Activated CD8-positive, alpha-beta memory T cell treated with anti-CD3 and anti-CD28 coated beads, Interleukin-2, amount 50 U/mL, for 4 hours (primary cell): ENCODE measurements around the gene SPAG16.
"Not testable (repeated sequence)": the region's sequence is repeated elsewhere in the genome, so short reads cannot be mapped to it uniquely, and the experiment has no call there.

Experiments
- DNase-seq: peaks from one replicate; pipeline ENCODE4 v3.0.0-alpha.2; 2020

Gene SPAG16

GRCh38 chr2:214019229-214019972 lies 735.1 kb downstream of the SPAG16 start:
- no peak for DNase-seq

DNA sequence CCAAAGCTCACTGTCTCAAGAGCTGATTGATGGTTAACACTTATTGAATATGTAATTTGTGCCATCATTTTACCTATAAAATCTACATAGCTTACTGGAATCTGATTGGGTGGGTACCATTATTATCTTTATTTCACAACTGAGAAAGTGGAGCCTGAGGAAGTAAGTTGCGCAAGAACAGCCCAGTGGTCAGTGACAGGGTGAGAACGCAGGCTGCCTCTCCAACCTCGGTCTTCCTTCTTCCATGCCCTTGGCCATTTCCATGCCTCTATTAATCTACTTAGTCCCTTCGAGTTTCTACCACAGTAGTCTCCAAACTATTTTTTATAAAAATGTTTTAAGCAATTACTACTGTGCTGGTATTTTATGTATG lies 735.7 kb downstream of the SPAG16 start:
- DNase-seq: no peak

DNA sequence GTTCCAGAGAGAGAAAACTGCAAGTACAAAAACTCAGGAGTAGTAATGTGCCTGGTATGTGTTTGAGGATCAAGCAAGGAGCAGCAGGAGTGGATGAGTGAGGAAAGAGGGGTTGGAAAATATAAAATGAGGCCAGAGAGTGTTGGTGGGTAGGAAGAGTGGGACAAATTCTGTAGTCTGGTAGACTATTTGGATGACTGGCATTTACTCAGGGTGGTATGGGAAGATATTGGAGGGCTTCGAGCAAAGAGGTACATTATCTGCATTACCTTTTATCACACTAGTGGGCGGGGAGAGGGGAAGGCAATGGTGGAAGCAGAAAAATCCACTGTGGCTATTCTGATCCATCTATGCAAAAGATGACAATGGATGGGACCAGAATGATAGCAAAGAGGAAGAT lies 744.9 kb downstream of the SPAG16 start:
- no peak for DNase-seq

GRCh38 chr2:214031566-214031965 lies 747.3 kb downstream of the SPAG16 start:
- DNase-seq: no peak

GRCh38 chr2:214034417-214034816 lies 750.2 kb downstream of the SPAG16 start:
- DNase-seq: no peak

GRCh38 chr2:214035091-214035852 lies 751.0 kb downstream of the SPAG16 start:
- DNase-seq: no peak

- no peak for DNase-seq
These were observed 751.7 kb downstream of the SPAG16 start for GRCh38 chr2:214035921-214036320.

GRCh38 chr2:214038186-214038585 lies 753.9 kb downstream of the SPAG16 start:
- DNase-seq: no peak

DNA sequence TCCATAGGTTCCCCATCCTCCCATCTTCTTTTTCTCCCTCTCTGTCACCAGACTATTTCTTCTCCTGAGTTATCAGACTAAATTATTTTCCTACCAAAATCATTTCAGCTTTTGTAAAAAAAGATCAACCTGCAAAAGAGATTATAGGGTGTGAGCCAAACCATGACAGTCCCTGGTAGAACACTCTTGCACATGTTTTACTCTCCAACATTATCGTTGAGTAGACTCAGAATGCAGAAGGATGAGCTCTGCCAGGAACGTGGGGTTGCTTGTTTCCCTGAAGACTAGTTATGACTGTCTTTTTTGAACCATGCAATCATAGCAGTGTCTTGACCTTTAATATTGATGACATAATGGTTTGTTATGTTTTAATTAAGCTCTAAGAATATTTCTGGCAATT lies 766.5 kb downstream of the SPAG16 start:
- no peak for DNase-seq

GRCh38 chr2:214051585-214051984 lies 767.3 kb downstream of the SPAG16 start:
- DNase-seq: no peak

DNA sequence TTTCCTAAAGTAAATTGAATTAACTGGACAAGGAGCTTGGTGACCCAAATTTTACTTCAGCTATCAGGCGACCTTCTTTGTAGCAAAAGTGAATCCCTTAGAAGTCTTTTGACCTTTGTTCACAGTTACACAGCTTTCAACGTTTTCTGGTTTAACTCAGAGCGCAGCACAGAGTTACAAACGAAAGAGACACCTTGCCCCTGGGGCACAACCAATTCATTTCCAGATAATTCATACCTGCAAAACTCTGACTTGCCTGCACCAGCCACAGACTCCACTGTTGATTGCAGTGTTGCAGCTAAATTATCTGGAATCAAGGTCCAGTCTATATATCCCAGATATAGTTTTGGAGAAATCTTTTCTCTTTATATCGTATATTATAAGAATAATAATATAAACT lies 768.0 kb downstream of the SPAG16 start:
- DNase-seq: no peak

DNA sequence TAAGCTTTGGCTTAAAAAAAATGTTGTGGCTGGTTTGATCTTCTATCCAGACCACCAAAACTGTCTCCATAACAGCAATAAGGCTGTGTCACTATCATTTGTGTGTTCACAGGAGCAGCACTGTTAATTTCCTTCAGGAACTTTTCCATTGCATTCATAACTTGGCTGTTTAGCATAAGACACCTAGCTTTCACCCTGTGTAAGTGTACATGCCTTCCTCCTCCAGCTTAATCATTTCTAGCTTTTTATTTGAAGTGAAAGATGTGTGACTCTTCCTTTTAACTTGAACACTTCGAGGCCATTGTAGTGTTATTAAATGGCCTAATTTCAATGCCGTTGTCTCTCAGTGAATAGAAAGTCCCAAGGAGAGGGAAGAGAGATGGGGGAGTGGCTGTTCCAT lies 773.7 kb downstream of the SPAG16 start:
- no peak for DNase-seq

- DNase-seq: not testable (repeated sequence)
These were observed 778.0 kb downstream of the SPAG16 start for GRCh38 chr2:214062279-214062678.

DNA sequence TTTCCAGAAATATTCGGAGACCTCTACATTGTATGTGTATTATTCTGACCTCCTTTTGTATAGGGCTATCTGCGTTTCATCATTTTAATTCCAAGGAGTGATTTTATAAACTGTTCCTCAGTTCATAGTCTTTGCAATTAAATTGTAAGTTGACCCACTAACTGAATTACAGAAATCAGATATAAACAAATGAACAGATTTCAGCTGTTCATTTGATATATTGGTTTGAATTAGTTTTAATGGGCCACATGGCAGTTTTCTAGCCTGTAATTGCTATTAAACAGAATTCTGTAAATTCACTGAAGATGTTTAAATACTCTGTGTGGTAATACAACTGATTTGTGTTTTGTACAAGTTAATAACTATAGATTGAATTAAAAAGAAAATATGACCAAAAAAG lies 780.2 kb downstream of the SPAG16 start:
- no peak for DNase-seq

- no peak for DNase-seq
These were observed 782.6 kb downstream of the SPAG16 start for GRCh38 chr2:214066862-214067261.

DNA sequence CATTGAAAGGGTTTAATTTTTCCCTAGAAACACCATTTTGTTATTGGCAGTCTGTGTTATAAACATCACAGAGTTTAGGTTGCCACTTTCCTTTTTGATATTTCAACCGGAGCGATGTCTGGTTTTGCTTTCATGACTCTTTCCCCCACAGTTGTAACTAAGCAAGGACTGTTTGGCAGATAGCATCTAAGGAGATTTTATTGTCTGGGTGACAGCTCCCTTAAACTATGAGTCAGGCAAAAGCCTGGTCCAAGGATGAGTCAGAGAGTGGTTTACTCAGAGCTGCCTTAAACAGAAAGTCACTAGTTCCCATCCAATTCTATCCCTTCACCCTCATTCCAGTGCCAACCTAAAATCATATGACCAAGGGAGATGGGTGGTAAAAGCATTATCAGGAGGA lies 785.0 kb downstream of the SPAG16 start:
- DNase-seq: no peak

- DNase-seq: no peak
These were observed 791.2 kb downstream of the SPAG16 start for GRCh38 chr2:214075456-214075855.

DNA sequence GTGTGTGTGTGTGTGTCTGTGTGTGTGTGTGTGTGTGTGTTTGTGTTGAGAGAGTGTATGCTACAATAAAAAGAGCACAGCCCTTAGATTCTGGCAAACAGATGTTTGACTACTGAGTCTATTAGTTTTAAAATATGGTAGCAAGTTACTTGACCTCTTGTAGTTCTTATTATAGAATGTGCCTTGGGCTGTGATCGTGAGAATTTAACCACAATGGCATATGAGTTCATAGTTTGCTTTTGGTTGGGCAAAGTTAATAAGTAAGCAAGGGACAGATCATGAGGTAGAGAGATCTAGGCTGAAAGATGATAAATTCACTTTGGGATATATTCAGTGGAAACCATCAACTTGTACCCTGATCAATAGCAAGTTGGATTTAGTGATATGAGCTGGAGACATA lies 792.3 kb downstream of the SPAG16 start:
- no peak for DNase-seq

DNA sequence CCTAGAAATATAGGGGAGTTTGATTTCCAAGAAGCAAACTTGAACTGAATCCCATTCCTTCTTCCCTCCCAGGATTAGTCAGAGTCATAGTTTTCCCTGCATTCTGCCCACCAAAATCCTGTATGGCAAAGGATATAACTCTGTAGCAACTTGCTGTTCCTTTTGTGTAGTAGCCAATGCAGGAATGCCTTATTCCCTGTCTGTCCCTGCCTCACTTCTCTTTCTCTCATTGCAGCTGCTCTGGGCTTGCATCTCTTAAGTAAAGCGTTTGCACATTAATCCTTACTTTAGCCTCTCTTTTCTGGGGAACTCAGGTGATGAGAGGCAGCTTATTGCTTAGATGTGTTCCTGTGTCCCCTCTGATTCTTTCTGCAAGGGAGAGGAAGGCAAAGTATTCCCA lies 793.5 kb downstream of the SPAG16 start:
- no peak for DNase-seq

GRCh38 chr2:214079032-214079431 lies 794.8 kb downstream of the SPAG16 start:
- no peak for DNase-seq

DNA sequence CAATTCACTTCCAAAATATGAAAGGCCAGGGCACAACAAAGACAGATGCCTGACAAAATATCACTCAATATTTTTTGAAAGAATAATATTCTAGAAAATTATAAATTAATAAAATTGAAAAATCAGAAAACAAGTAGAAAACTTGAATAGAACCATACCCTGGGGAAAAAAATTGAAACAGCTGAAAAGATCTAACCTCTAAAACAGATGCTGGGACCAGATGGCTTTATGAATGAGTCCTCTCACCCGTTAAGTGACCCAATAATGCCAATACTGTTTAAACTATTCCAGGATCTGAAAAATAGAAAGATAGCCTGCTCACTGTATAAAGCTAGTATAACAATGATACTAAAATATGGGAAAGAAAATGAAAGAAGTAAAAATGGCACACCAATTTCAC lies 804.3 kb downstream of the SPAG16 start:
- DNase-seq: no peak

- DNase-seq: no peak
These were observed 812.0 kb downstream of the SPAG16 start for GRCh38 chr2:214096208-214096715.

GRCh38 chr2:214098811-214099210 lies 814.5 kb downstream of the SPAG16 start:
- DNase-seq: no peak

DNA sequence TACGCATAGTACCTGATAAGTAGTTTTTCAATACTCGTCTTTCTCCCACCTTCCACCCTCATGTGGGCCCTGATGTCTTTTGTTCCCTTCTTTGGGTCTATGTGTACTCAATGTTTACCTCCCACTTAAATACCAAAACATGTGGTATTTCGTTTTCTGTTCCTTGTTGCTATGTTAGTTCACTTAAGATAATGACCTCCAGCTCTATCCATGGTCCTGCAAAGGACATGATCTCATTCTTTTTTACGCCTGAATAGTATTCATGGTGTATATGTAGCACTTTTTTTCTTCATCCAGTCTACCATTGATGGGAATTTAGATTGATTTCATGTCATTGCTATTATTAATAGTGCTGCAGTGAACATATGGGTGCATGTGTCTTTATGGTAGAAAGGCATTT lies 816.2 kb downstream of the SPAG16 start:
- no peak for DNase-seq
